HG03342 (cell line): ENCODE measurements around the gene PCNX2.
A peak's percentile ranks its signal among the peaks of the same experiment; 100 is the strongest.

Source experiments
- ATAC-seq: cut with Tn5 transposase; IDR thresholded peaks from one replicate; pipeline ENCODE4 v1.9.1; 2021; ENCODE audit warnings: mild to moderate bottlenecking, moderate library complexity; ENCODE audit not compliant: unreplicated experiment

The PCNX2 gene

DNA sequence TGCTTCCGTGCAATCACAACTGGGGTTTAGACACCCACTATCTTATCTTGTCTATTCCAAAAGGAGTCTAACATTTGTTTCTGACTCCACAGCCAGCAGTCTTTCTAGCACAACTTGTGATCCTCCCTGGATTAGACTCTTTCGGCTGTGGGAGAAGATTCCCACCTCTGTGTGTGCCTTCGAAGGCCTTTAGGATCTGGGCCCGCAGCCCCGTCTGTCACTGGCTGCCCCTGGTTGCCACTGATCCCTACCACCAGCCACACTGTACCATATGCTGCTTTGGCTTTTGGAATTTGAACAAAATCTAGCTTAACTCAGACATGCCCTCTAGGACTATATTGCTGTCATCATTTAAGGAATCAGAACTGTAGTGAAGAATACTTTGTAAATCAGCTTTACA, 327.1 kb downstream of the PCNX2 start:
- no peak for ATAC-seq

DNA sequence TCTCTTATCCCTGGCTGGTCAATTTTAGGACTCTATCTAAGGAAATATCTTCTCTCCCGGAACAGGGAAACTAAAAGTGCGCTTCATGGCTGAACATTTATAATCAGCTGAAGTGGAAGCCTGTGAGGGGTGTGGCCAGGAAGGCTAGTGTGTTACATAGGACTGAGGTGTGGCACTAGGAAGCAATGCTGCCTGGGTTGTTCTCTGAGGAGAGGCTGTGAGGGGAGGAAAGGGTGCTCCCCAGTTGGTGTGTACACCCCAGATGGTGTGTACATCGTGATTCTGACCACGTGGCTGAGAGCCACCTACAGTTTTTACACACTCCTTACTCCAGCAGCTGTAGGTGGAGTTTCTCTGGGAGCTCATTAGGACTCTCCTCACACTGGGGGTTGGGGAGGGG, 328.9 kb downstream of the PCNX2 start:
- ATAC-seq: no peak

DNA sequence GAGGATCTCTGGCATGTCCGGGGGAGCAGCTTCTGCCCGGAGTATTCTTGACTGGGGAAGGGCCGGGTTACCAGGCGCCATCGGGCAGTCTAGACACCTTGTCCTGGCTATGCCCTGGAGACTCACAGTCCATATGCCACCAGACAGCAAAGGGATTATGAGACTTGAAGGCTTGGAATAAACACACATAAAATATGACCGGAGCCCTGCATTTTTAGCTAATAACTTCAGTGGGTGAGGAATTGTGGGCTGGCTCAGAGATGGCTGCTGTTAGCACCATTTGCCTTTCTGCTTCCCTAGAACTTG, 329.7 kb downstream of the PCNX2 start:
- no peak for ATAC-seq

DNA sequence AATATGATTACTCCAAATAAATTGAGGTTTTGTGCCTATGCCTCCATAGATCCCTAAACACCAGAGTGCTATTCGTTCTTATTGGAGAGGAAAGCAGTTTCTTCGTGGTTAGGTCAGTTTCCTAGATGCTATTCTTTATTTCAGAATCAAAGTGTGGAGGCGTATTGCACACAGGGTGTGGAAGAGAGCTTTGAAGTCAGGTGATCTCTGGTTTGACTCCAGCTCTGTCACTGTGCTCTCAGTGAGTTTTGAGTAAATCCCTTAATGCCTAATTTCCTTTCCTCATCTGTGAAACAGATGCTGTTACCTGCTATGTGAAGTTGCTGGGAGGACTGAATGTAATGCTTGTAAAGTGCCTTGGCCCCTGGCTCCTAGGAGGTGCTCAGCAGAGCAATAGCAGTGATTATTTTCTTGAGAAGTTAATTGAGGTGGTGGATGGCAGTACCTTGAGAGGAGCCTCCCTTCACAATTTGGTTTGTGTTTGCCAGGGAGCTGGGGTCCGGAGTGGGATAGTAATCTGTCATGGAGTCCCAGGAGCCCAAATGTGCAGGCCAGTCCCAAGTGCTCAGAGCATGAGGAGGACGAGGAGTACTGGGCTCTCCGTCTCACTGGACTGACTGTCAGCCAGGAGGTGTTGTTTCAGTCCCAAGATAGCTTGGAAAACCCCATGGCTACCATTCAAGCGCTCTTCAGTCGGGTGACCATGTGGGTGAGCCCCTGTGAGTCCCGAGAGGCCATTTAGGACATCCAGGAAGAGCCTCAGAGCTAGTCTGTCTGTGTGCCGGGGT, 330.2 kb downstream of the PCNX2 start:
- ATAC-seq: peak; percentile 47

DNA sequence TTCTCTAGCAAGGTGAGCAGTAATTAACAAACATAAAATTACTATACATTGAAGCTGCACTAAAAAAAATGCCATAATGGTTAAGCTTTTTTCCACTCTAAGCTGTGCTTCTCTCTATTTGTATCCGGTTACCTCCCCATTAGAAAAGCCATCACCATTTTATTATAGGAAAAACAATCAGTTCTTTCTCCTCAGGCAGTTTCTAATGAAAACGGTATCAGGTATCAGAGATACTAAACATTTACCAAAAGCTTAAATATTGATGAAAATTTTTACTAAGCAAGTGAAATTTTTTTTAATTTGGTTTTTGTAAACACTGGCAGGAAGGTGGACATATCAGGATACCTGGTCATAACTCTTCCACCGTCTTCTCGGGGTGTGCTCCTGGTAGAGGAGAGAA, 330.9 kb downstream of the PCNX2 start:
- no peak for ATAC-seq

DNA sequence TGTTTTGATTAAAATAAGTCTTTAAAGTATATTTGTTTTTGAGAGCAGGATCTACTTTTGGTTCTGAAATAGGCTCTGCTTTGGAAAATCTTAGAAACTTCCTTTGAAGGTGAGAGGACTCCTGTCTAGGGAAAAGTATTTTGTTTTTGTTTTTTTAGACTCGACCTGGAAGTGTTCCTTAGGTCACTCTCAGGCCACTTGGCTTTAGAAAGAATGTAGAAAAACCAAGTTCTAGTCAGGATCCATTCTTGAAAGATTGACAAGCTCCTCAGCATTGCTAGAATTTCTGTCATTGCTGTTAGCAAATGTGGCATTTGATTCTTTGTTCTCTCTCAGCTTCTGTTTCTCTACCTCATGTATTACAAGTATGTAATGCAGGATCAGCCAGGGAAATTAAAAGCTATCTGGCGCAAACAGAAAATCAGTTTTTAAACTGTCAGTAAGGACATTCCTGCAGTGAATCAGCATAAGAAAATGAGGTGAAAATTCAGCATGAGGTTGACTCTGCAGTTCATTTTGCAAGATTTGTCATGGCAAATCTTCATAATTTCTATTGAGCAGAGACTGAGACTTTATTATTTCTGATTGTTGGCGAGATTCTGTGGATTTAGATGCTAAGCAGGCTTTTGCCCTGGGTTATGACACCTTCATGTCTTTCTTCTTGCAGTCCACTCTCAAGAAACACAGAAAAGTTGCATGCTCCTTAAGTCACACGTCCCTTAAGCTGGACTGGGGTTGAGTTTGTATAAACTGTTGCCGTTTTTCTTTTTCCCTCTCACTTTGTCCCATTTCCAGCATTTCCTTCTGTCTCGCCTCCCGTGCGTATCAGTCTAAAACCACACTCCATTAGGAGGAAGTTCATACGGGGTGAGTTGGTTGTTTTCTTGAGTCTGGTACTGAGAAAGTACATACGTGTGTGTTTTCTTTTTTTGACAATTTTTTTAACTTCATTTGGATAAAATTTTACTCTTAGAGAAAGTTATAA, 332.5 kb downstream of the PCNX2 start:
- ATAC-seq: no peak

DNA sequence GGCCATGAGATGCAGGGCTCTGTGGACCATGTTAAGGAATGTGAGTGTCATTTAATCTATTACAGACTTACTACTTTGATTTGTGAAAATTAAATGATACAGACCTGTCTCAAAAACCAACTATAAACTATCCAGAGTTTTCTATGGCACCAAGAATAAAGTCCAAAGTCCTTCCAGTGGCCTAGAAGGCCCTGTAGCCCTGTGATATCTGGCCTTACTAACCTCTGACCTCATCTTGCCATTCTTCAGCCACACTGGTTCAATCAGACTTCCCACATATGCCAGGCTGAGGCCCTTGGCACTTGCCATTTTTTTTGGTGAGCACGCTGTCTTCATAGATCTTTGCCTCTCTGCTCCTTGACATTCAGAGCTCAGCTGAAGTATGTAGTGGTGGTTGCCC, 337.5 kb downstream of the PCNX2 start:
- no peak for ATAC-seq

DNA sequence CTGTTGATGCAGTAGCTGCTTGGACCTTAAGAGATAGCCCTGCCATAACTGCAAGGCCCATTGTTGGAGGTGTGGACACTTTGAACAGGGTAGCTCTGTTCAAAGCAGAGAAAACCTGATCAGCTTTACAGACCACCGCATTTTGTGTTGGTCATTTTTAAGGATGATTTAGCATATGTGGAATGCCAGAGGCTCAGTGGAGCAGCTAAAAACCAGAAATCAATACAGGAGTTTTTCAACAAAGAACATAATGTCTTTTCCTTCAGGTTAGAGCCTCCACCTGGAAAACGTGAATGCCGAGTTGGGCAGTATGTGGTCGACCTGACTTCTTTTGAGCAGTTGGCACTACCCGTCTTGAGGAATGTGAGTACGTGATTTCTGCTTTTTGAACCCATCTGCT, 339.4 kb downstream of the PCNX2 start:
- ATAC-seq: no peak

DNA sequence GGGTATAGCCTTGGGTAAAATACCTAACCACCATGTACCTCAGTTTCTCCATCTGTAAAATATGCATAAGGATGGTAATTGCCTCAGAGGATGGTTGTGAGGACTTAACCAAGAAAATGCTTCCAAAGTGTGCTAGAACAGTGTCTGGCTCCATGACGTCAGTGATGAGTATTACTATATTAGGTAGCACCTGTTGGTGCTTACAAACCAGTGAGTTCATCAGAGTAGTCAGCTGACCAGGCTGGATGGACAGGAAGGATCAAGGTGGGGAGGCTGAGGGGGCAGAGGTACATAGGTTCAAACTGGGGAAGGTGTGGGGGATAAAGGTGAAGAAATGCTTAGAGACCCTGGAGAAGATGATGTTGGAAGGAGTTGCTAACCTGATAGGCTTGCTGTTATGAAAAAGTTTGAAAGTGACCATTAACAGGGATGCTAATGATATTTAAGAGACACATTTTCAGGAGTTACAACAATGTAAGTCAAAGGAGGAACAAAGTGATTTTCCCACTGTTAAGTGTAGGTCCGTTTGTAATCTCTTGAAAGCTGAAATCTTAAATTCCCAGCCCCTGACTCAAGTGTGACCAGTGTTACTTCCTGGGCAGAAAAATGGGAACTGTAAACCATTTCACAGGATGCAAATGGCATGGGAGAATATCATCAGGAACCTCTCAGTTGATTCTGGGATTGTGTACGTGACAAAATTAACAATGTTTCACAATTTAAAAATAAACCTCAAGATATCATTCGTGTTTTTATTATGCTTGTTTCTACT, 340.7 kb downstream of the PCNX2 start:
- no peak for ATAC-seq

DNA sequence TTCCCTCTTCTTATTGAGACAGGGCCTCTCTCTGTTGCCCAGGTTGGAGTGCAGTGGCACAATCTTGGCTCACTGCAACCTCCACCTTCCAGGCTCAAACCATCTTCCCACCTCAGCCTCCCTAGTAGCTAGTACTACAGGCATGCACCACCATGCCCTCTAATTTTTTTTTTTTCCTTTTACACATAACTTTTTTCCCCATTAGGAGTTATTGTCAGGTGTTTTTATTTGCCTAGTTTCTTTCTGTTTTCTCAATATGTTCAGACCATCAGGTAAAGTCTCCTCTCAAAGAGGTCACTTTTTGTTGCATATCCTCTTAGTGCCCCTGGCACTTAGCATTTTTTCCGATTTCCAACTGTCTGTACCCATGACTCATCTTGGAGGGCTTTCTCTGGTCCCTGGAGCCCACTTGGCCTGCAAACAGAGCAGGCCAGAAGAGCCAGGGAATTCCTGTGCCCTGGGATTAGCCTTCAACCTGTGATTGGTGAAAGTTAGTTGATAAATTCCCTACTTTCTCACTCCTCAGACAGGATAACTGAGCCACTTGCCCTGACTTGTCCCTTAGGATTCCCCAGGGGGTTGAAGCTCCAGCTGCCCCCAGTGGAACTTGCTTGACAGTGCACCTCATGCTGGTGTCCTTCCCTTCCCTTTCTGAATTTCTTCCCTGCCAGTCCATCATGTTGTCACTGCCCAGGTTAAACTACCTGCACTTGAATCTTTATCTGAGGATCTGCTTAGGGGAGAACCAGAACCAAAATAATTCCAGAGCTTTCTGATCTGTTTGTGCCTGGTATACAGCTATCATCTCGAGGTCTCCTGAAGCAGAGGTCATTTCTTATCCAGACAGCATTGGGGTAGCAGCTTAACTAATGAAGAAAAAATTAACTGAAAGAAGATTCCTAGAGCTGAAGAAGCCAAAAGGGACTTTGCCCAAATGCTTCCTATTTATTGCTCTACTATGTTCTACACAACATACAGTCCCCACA, 342.7 kb downstream of the PCNX2 start:
- peak; percentile 66 for ATAC-seq

DNA sequence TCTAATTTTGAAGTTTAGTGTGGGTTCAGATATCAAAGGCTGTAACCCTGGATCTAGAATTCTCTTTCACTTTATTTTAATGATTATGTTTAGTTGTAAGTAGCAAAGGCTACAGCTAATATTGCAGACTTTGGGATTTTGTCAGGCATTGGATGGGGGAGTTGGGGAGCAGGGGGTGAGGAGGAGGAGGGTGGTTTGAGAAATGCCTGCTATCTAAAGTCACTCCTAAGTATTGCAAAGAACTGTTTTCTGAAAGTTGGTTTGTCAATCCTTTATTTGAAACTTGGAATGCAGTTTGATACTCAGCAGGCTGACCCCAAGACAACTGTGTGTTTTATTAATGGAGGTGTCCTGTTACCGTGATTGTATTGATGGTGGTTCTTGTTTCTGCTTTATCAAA, 343.9 kb downstream of the PCNX2 start:
- ATAC-seq: no peak

DNA sequence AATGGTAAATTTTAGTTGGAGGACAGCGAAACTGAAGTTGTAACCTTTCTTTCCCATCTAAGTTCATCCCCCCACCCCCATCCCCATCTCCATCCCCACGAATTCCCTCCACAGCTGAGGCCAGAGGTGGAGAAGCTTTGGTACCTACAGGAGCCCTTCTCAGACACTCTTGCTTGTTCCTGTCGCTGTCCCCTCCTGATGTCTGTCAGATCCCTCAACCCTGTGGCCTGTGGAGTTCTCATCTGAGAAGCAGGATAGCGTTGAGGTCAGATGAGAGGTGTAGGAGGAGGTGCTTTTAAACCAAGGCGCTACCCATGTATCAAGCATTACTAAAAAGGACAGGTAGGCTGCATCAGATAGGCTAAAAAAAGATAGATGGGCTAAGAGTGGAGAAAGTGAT, 344.3 kb downstream of the PCNX2 start:
- ATAC-seq: no peak

DNA sequence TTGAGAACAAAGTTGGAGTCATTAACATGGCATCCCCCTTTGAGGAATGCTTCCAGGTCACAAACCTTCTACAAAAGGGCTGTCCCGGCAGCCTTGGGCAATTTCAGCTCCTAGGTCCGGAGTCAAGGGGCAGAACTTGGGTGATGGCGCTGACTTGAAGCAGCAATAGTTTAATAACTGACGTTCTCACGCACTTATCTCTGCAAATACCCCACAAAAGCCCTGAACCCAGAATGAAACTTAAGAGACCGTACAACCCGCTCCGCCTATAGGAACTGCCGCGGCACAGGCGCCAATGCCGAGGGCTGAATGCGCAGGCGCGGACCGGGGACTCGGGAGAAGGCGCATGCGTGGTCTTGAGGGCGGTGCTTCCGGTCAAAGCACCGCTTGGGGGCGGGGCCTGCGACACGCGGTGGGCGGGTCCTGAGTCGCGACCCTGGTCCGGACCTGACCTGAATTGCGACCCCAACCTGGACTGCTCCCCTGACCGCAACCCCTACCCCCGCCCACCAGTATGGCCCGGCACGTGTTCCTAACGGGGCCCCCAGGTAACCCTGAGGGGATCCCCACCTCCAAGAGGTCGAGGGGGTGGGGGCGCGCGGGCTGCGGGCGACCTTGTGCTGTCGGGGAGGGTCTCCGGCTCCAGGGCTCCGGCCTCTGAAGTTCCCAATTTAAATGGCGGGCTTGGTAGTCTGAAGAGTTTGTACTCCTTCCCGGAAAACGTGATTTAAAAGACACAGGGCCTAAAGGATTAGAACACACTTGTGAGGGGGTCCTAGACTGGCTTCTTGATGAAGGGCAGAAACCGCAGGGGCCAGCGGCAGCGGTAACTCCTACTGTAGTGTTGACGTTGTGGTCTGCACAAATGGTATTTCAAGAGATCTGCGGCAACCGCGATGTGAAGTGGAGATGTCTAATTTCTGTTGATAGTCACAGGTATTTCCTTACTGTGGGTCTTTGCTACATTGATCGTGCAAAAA, 345.0 kb downstream of the PCNX2 start, which contains the start of gene NTPCR:
NTPCR (plus strand) TSS at position 415 of the 980 bp plus-strand sequence; CDS start at position 515, 100 bp downstream.
- peak; percentile 83 for ATAC-seq

DNA sequence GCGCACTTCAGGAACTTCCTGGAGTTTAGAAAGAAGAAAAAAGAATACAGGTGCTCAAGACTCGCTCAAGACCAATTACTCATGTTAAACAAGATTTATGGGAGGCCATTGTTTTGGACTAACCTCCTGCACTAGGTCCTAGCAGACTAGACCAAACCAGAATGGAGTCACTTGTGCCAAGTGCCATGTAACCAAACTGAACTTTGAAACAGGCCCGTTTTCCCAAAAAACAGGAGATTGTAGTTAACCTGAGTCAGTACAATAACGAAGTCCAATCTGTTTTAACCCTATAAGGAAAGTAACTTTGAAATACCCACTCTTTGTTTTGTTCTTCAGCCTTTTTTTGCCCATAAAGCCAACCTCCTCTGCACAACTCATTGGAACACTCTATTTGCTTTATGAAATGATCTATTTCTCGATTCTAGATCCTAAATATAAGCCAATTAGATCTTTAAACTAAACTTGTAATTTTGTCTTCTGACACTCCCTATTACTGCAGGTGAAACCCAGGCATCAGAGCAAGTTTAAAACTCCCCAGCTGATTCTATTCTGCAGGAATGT, 345.8 kb downstream of the PCNX2 start:
- ATAC-seq: no peak

DNA sequence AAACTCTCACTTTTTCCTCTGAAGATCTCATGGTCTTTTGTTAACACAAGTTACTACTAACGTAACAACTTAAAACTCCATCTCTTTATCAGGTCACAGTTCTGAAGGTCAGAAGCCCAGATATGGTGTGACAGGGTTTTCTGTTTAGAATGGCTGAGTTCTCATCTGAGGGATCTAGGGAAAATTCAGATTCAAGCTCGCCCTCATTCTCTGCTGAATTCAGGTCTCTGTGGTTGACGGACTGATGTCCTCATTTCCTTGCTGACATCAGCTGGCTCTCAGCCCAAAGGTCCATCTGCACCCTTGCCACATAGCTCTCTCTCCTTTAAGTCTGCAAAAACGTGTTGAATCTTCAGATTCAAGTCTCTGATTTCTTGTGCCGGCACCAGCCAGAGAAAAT, 351.2 kb downstream of the PCNX2 start:
- ATAC-seq: no peak

DNA sequence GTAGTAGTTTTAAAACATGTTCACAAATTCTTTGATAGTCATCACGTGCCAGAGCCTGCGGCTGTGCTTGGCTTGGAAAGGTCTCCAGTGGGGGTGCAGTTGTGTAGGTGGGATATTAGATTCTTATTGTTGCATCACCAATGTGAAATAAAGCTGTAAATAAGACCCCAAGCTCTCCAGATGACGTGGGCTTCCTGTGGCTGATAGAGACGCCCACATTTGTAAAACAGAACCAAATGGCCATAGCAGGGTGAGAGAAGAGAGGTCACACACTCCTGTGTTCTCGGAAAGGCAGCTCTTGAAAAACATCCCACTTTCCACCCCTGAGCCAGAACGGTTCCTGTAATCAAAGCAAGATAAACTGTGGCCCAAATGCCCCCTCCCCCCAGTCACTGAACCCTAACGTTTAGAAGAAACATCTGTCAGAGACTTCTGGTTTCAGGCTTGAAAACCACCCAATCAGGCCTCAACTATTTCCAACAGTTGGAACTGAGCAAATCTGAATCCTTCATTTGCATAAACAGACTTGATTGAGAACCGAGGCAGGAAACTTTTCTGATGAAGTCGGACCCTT, 351.8 kb downstream of the PCNX2 start:
- ATAC-seq: peak; percentile 61

DNA sequence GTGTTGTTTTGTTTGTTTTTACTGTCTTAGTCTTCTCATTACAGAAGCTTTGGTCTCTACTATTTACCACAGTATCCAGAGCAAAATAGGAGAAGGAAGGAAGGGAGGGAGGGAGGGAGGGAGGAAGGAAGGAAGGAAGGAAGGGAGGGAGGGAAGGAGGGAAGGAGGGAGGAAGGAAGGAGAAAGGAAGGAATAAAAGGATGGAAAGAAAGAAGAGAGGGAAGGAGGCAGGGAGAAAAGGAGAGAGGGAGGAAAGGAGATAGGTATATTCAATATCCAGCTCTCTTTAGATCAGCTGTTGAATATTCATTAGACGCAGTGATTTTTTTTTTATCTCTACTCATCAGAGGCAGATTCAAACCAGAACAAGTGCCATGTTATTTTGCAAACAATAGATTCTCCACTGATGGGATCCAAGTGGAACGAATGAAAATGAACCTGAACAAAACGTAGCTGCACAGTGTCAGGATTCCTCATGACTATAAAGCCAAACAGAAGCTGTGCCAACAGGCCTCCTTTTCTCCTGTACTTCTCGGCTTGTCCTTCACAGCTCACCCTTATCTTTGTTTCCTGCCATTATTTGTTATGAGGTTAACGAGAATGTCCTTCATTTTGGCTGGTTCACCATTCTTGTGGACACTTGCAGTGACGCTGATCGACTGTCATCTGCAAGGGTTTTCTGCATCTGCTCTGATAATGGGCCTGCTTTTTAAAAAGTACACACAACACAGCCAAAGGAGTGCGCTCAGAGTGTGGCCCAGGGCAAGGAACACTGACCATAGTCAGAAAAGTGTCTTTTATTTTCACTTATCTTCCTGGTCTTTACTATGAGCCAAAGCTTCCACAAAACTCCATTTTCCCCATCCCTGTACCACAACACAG, 352.9 kb downstream of the PCNX2 start:
- ATAC-seq: no peak
